ENCODE measurements around the gene FTO. TPM values are rescaled to one million over a fixed set of nuclear protein-coding genes. Genes with fewer than 3 reads are reported as not detected.

Gene FTO
- total RNA-seq, 4 donors from 2014 or later, result 102 to 138 (median 130) TPM

DNA sequence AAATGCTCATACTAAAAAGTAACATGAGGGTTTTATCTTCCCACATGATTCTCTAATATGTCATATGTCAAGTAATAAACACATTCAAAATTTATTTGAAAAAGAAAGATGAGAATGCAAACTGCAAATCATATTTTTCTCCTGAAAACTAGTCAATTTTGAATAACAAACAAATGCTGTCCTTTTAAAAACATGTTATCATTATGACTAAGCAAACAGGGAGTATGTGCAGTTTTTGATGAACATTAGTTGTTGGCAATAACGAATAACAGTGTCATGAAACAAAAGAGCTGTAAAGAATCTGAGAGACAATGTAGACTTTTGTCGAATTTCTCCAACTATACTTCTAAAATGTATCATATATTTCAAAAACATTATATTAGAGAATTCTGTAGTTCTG, 35.1 kb upstream of the FTO start:
- H3K4me1 ChIP-seq, result no peaks in the 10 kb centered on the region
- no peaks in the 10 kb centered on the region for H3K36me3 ChIP-seq
- WGBS, 2 donors (ENCODE audit: low coverage in 1 of 2), result 80 to 83% methylated on average over 2 of the region's 2 CpGs
- no peak for ATAC-seq
- TF ChIP-seq POLR2AphosphoS5 (IDR thresholded peaks at IDR 0.05) (no peak), CTCF (IDR thresholded peaks at IDR 0.05) (no peak), EP300 (IDR thresholded peaks at IDR 0.05) (no peak), POLR2A (IDR thresholded peaks at IDR 0.05) (no peak)
- H3K9me3 ChIP-seq, result no peaks in the 10 kb centered on the region
- H3K4me3 ChIP-seq, result no peak overlapping the region
- no peak overlapping the region for H3K27ac ChIP-seq
- no peaks in the 10 kb centered on the region for H3K27me3 ChIP-seq

GRCh38 chr16:53672461-53672860, 31.5 kb upstream of the FTO start:
- TF ChIP-seq EP300 (IDR thresholded peaks at IDR 0.05), result no peak
- no peak for TF ChIP-seq POLR2AphosphoS5 (IDR thresholded peaks at IDR 0.05)
- TF ChIP-seq POLR2A (IDR thresholded peaks at IDR 0.05), result no peak
- no peak for TF ChIP-seq CTCF (IDR thresholded peaks at IDR 0.05)
- ATAC-seq, result no peak
- no peaks in the 10 kb centered on the region for H3K27me3 ChIP-seq
- H3K4me1 ChIP-seq, result no peaks in the 10 kb centered on the region
- no peak overlapping the region for H3K27ac ChIP-seq
- no peaks in the 10 kb centered on the region for H3K36me3 ChIP-seq
- no peaks in the 10 kb centered on the region for H3K9me3 ChIP-seq
- no peak overlapping the region for H3K4me3 ChIP-seq

DNA sequence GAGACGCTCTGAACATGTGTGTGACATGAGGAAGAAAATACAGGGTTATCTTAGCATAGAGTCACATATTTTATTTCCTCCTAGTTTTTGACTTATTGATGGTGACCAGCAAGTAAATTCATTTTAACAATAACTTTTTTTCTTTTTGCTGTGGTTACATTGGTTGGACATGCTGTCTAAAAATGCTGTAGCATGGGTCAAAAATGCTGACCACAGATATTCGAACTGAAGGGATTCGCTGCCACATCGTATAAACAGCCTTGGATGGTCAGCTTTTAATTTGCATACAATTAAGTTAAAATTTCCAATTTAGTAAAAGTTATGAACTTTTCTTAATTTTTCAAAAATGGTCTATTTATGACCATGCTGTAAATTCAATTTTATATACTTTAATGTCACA, 30.8 kb upstream of the FTO start:
- Histone ChIP-seq H3K9me3 (no peaks in the 10 kb centered on the region), H3K4me1 (no peaks in the 10 kb centered on the region), H3K4me3 (no peak overlapping the region), H3K27ac (no peak overlapping the region), H3K36me3 (no peaks in the 10 kb centered on the region), H3K27me3 (no peaks in the 10 kb centered on the region)
- TF ChIP-seq EP300 (IDR thresholded peaks at IDR 0.05), result no peak
- no peak for TF ChIP-seq CTCF (IDR thresholded peaks at IDR 0.05)
- no peak for TF ChIP-seq POLR2AphosphoS5 (IDR thresholded peaks at IDR 0.05)
- no peak for TF ChIP-seq POLR2A (IDR thresholded peaks at IDR 0.05)
- 95 to 100% methylated on average over 4 of the region's 4 CpGs for WGBS, 2 donors (ENCODE audit: low coverage in 1 of 2)
- no peak for ATAC-seq

GRCh38 chr16:53678155-53678554, 25.8 kb upstream of the FTO start:
- Histone ChIP-seq H3K27me3 (no peaks in the 10 kb centered on the region), H3K4me3 (no peak overlapping the region), H3K27ac (no peak overlapping the region), H3K9me3 (no peaks in the 10 kb centered on the region), H3K36me3 (no peaks in the 10 kb centered on the region), H3K4me1 (no peaks in the 10 kb centered on the region)
- WGBS, 2 donors (ENCODE audit: low coverage in 1 of 2), result 77 to 91% methylated on average over 1 of the region's 1 CpG
- TF ChIP-seq POLR2AphosphoS5 (IDR thresholded peaks at IDR 0.05) (no peak), POLR2A (IDR thresholded peaks at IDR 0.05) (no peak), EP300 (IDR thresholded peaks at IDR 0.05) (no peak), CTCF (IDR thresholded peaks at IDR 0.05) (no peak)
- ATAC-seq, result no peak

- Histone ChIP-seq H3K4me3 (no peak overlapping the region), H3K27me3 (no peaks in the 10 kb centered on the region), H3K4me1 (no peaks in the 10 kb centered on the region), H3K27ac (no peak overlapping the region), H3K9me3 (no peaks in the 10 kb centered on the region), H3K36me3 (no peaks in the 10 kb centered on the region)
- no peak for ATAC-seq
- TF ChIP-seq POLR2A (IDR thresholded peaks at IDR 0.05) (no peak), CTCF (IDR thresholded peaks at IDR 0.05) (no peak), EP300 (IDR thresholded peaks at IDR 0.05) (no peak), POLR2AphosphoS5 (IDR thresholded peaks at IDR 0.05) (no peak)
Measured at GRCh38 chr16:53678756-53679343, 25.1 kb upstream of the FTO start.
